CD8-positive, alpha-beta memory T cell (primary cell): ENCODE data around the gene AFF2. TPM values are rescaled to one million over a fixed set of nuclear protein-coding genes. Genes with fewer than 3 reads are reported as not detected.

ENCODE experiments used
- CTCF ChIA-PET: fragments of 350-600 bp; sonication (Branson Sonifier 250); formaldehyde crosslinking; loops from one replicate; lab custom pipeline; 2021; ENCODE audit warnings: antibody characterized with exemption; lab: Charles Lee
- POLR2A ChIA-PET: fragments of 350-600 bp; sonication (Branson Sonifier 250); formaldehyde crosslinking; loops from one replicate; lab custom pipeline; 2021; ENCODE audit warnings: antibody characterized with exemption; lab: Charles Lee
- DNase-seq, 5 donors: peaks; one replicate each; pipeline versions ENCODE4 v3.0.0 to v3.0.0-alpha.2; 2020 to 2022; ENCODE audit warnings: mixed read lengths in 1 of 5
- H3K27ac ChIP-seq: one replicate; pipeline ENCODE4 v1.7.0; 2013; ENCODE audit warnings: low read depth, mild to moderate bottlenecking, low read length, moderate library complexity
- H3K27me3 ChIP-seq: 2 replicates; pipeline ENCODE4 v1.7.0; 2013; ENCODE audit warnings: low read length, mild to moderate bottlenecking; ENCODE audit not compliant: insufficient read depth, poor library complexity, severe bottlenecking
- H3K36me3 ChIP-seq: 2 replicates; pipeline ENCODE4 v1.7.0; 2013; ENCODE audit warnings: mild to moderate bottlenecking, low read length, moderate library complexity; ENCODE audit not compliant: insufficient read depth
- H3K4me1 ChIP-seq: 2 replicates; pipeline ENCODE4 v1.7.0; 2013; ENCODE audit warnings: mild to moderate bottlenecking, low read length, moderate library complexity; ENCODE audit not compliant: insufficient read depth
- H3K4me3 ChIP-seq: 2 replicates; pipeline ENCODE4 v1.7.0; 2013; ENCODE audit warnings: mild to moderate bottlenecking, low read length
- H3K9me3 ChIP-seq: 2 replicates; pipeline ENCODE4 v1.7.0; 2013; ENCODE audit warnings: mild to moderate bottlenecking, low read length
- H3K27ac Mint-ChIP-seq, 8 donors: one replicate each; pipeline ENCODE4 v1.8.0; 2020 to 2021; ENCODE audit warnings: mixed read lengths in 8 of 8, mild to moderate bottlenecking in 6 of 8, inconsistent platforms in 3 of 8, moderate library complexity in 3 of 8
- H3K27me3 Mint-ChIP-seq, 2 donors: one replicate each; pipeline ENCODE4 v1.8.0; 2020 to 2021; ENCODE audit warnings: mixed read lengths in 2 of 2, mild to moderate bottlenecking in 1 of 2, moderate library complexity in 1 of 2
- H3K36me3 Mint-ChIP-seq, 3 donors: one replicate each; pipeline ENCODE4 v1.8.0; 2020 to 2021; ENCODE audit warnings: mixed read lengths in 3 of 3, inconsistent platforms in 1 of 3, mild to moderate bottlenecking in 1 of 3
- H3K4me1 Mint-ChIP-seq, 3 donors: one replicate each; pipeline ENCODE4 v1.8.0; 2020 to 2021; ENCODE audit warnings: mixed read lengths in 3 of 3, inconsistent platforms in 1 of 3, mild to moderate bottlenecking in 1 of 3
- H3K4me3 Mint-ChIP-seq, 7 donors: one replicate each; pipeline ENCODE4 v1.8.0; 2020 to 2021; ENCODE audit warnings: mixed read lengths in 7 of 7, mild to moderate bottlenecking in 6 of 7, moderate library complexity in 4 of 7, inconsistent platforms in 2 of 7
- H3K9me3 Mint-ChIP-seq, 5 donors: one replicate each; pipeline ENCODE4 v1.8.0; 2020 to 2022; ENCODE audit warnings: mixed read lengths in 5 of 5, mild to moderate bottlenecking in 3 of 5, moderate library complexity in 2 of 5, inconsistent platforms in 1 of 5
- polyA plus RNA-seq: library from polyadenylated mRNA; unstranded; fragments of 300-500 nt; fragmentation: Illumina TruSeq; gene quantifications from one replicate; pipeline ENCODE4 v1.2.3, GENCODE V29; 2021
- total RNA-seq, 2 experiments: library from RNA; stranded (reverse); gene quantifications; one replicate each; pipeline ENCODE4 v1.2.3, GENCODE V29; 2021

AFF2 gene
- total and polyA plus RNA-seq, 3 experiments from 2014 or later, result 0.27 to 0.33 TPM; not detected in 1

GRCh38 chrX:148695255-148695654, 194.8 kb downstream of the AFF2 start:
- POLR2A ChIA-PET, result no interaction called here

GRCh38 chrX:148698221-148698620, 197.8 kb downstream of the AFF2 start:
- Histone ChIP-seq H3K27me3 (no peaks in the 10 kb centered on the region), H3K9me3 (no peaks in the 10 kb centered on the region), H3K4me3 (no peak overlapping the region), H3K27ac (no peak overlapping the region), H3K36me3 (no peaks in the 10 kb centered on the region), H3K4me1 (no peaks in the 10 kb centered on the region)
- CTCF ChIA-PET, result no interaction called here
- peaks cover 0 to 2% of the 10 kb centered on the region in 2 donors for H3K27me3 Mint-ChIP-seq
- H3K4me1 Mint-ChIP-seq, result no peaks in the 10 kb centered on the region
- no peaks in the 10 kb centered on the region for H3K9me3 Mint-ChIP-seq
- no peaks in the 10 kb centered on the region for H3K36me3 Mint-ChIP-seq
- H3K27ac Mint-ChIP-seq, result no peak overlapping the region
- POLR2A ChIA-PET, result no interaction called here
- no peak overlapping the region for H3K4me3 Mint-ChIP-seq
- no peak for DNase-seq

More at GRCh38 chrX:148695255-148695654, 194.8 kb downstream of the AFF2 start:
- CTCF ChIA-PET, result no interaction called here
- Histone ChIP-seq H3K36me3 (no peaks in the 10 kb centered on the region), H3K9me3 (no peaks in the 10 kb centered on the region), H3K27ac (no peak overlapping the region), H3K4me1 (no peaks in the 10 kb centered on the region), H3K27me3 (no peaks in the 10 kb centered on the region), H3K4me3 (no peak overlapping the region)
- DNase-seq, result no peak
- no peaks in the 10 kb centered on the region for H3K36me3 Mint-ChIP-seq
- no peak overlapping the region for H3K4me3 Mint-ChIP-seq
- no peaks in the 10 kb centered on the region for H3K9me3 Mint-ChIP-seq
- H3K4me1 Mint-ChIP-seq, result no peaks in the 10 kb centered on the region
- peaks cover 0 to 2% of the 10 kb centered on the region in 2 donors for H3K27me3 Mint-ChIP-seq
- no peak overlapping the region for H3K27ac Mint-ChIP-seq

DNA sequence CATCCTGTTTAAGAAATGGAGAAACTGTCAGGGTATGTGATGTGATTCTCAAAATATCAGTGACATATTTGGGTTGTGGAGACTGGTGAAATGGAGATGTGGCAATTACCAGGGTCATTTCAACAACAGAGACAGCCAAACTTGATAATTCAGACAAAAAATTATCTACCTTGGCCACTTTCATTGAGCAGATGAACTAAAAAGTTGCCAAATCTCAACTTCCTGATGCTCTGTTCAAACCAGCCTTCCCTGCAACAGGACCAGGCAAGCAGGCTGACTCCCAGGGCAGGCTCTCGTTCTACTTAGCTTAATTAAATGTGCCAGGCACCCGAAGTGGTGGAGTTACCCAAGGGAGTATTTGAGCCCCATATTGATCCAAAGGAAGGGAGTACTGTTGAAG, 199.6 kb downstream of the AFF2 start:
- Mint-ChIP-seq H3K36me3 (no peaks in the 10 kb centered on the region), H3K4me1 (no peaks in the 10 kb centered on the region), H3K9me3 (no peaks in the 10 kb centered on the region), H3K27ac (no peak overlapping the region), H3K27me3 (peaks cover 0 to 2% of the 10 kb centered on the region in 2 donors), H3K4me3 (no peak overlapping the region)
- DNase-seq, result no peak
- no peak overlapping the region for H3K4me3 ChIP-seq
- H3K36me3 ChIP-seq, result no peaks in the 10 kb centered on the region
- no peaks in the 10 kb centered on the region for H3K27me3 ChIP-seq
- ChIA-PET CTCF (no interaction called here), POLR2A (no interaction called here)
- H3K9me3 ChIP-seq, result no peaks in the 10 kb centered on the region
- no peaks in the 10 kb centered on the region for H3K4me1 ChIP-seq
- no peak overlapping the region for H3K27ac ChIP-seq

DNA sequence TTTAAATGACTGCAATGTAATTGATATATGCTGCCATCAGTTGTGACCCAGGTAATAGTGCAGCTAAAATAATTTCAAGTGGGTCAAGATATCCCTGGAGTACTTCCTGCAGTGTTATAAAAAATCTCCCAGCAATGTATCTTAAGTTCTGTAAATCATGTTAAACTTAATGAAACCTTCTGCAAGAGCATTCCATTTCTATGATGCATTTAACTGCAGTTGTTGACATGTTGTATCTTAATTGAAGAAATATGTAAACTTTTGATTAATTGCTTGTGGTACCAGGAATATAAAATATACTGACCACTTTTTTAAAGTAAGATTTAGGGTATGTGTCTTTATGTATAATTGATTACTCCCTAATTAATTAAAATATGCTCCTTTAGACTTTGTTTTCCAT, 213.6 kb downstream of the AFF2 start:
- Histone ChIP-seq H3K4me1 (no peaks in the 10 kb centered on the region), H3K9me3 (no peaks in the 10 kb centered on the region), H3K27me3 (no peaks in the 10 kb centered on the region), H3K4me3 (no peak overlapping the region), H3K27ac (no peak overlapping the region), H3K36me3 (no peaks in the 10 kb centered on the region)
- no peak for DNase-seq
- H3K4me3 Mint-ChIP-seq, result no peak overlapping the region
- H3K27me3 Mint-ChIP-seq, result peaks cover 0 to 4% of the 10 kb centered on the region in 2 donors
- H3K4me1 Mint-ChIP-seq, result no peaks in the 10 kb centered on the region
- POLR2A ChIA-PET, result no interaction called here
- CTCF ChIA-PET, result no interaction called here
- H3K27ac Mint-ChIP-seq, result no peak overlapping the region
- H3K36me3 Mint-ChIP-seq, result no peaks in the 10 kb centered on the region
- H3K9me3 Mint-ChIP-seq, result no peaks in the 10 kb centered on the region

GRCh38 chrX:148715361-148715760, 214.9 kb downstream of the AFF2 start:
- no peak overlapping the region for H3K27ac Mint-ChIP-seq
- POLR2A ChIA-PET, result no interaction called here

GRCh38 chrX:148722966-148723365, 222.5 kb downstream of the AFF2 start:
- H3K27ac ChIP-seq, result no peak overlapping the region

More at GRCh38 chrX:148715361-148715760, 214.9 kb downstream of the AFF2 start:
- Histone ChIP-seq H3K4me3 (no peak overlapping the region), H3K36me3 (no peaks in the 10 kb centered on the region), H3K27me3 (no peaks in the 10 kb centered on the region), H3K27ac (no peak overlapping the region), H3K4me1 (no peaks in the 10 kb centered on the region), H3K9me3 (no peaks in the 10 kb centered on the region)
- CTCF ChIA-PET, result no interaction called here
- no peak overlapping the region for H3K4me3 Mint-ChIP-seq
- no peaks in the 10 kb centered on the region for H3K36me3 Mint-ChIP-seq
- no peaks in the 10 kb centered on the region for H3K9me3 Mint-ChIP-seq
- H3K4me1 Mint-ChIP-seq, result no peaks in the 10 kb centered on the region
- H3K27me3 Mint-ChIP-seq, result peaks cover 0 to 4% of the 10 kb centered on the region in 2 donors
- DNase-seq, result no peak

DNA sequence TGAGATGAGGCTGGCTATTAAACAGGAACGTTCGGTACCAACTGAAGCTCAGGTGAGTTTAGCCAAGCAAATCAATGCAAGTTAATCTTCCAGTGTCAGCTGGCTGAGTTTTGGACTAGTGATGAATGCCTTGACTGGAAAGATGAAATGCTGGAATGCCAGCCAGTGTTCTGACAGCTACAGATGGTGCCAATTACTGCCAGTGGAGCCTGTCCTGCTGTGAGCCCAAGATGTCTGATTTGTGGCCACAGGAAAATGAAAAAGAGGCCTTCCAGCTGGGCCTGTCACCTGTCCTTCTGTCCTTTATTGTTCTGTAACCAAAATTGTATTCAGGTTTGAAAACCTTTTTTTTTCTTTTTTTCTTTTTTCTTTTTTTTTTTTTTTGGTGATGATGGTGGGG, 223.1 kb downstream of the AFF2 start:
- Mint-ChIP-seq H3K9me3 (no peaks in the 10 kb centered on the region), H3K27ac (no peak overlapping the region)
- no peak for DNase-seq

More at GRCh38 chrX:148722966-148723365, 222.5 kb downstream of the AFF2 start:
- H3K9me3 Mint-ChIP-seq, result no peaks in the 10 kb centered on the region
- no peaks in the 10 kb centered on the region for H3K4me1 Mint-ChIP-seq
- H3K27ac Mint-ChIP-seq, result no peak overlapping the region
- DNase-seq, result no peak
- H3K4me3 Mint-ChIP-seq, result no peak overlapping the region
- H3K36me3 Mint-ChIP-seq, result no peaks in the 10 kb centered on the region
- no peaks in the 10 kb centered on the region for H3K27me3 ChIP-seq
- H3K36me3 ChIP-seq, result no peaks in the 10 kb centered on the region
- H3K4me1 ChIP-seq, result no peaks in the 10 kb centered on the region
- CTCF ChIA-PET, result no interaction called here
- no peaks in the 10 kb centered on the region for H3K9me3 ChIP-seq
- peaks cover 0 to 1% of the 10 kb centered on the region in 2 donors for H3K27me3 Mint-ChIP-seq
- no peak overlapping the region for H3K4me3 ChIP-seq
- POLR2A ChIA-PET, result no interaction called here

GRCh38 chrX:148728901-148729300, 228.5 kb downstream of the AFF2 start:
- H3K36me3 ChIP-seq, result no peaks in the 10 kb centered on the region
- no peak overlapping the region for H3K4me3 Mint-ChIP-seq
- no peak overlapping the region for H3K27ac ChIP-seq
- no peaks in the 10 kb centered on the region for H3K4me1 Mint-ChIP-seq
- H3K36me3 Mint-ChIP-seq, result no peaks in the 10 kb centered on the region
- no peak for DNase-seq
- no peaks in the 10 kb centered on the region for H3K9me3 Mint-ChIP-seq
- H3K27me3 ChIP-seq, result no peaks in the 10 kb centered on the region
- no peak overlapping the region for H3K4me3 ChIP-seq
- no peak overlapping the region for H3K27ac Mint-ChIP-seq
- CTCF ChIA-PET, result no interaction called here
- H3K9me3 ChIP-seq, result no peaks in the 10 kb centered on the region
- H3K4me1 ChIP-seq, result no peaks in the 10 kb centered on the region
- H3K27me3 Mint-ChIP-seq, result peaks cover 0 to 1% of the 10 kb centered on the region in 2 donors
- POLR2A ChIA-PET, result no interaction called here

More for the DNA sequence above, 223.1 kb downstream of the AFF2 start:
- Mint-ChIP-seq H3K36me3 (no peaks in the 10 kb centered on the region), H3K4me3 (no peak overlapping the region), H3K27me3 (peaks cover 0 to 1% of the 10 kb centered on the region in 2 donors), H3K4me1 (no peaks in the 10 kb centered on the region)
- Histone ChIP-seq H3K27ac (no peak overlapping the region), H3K9me3 (no peaks in the 10 kb centered on the region), H3K4me3 (no peak overlapping the region), H3K4me1 (no peaks in the 10 kb centered on the region), H3K27me3 (no peaks in the 10 kb centered on the region), H3K36me3 (no peaks in the 10 kb centered on the region)
- CTCF ChIA-PET, result no interaction called here
- POLR2A ChIA-PET, result no interaction called here

DNA sequence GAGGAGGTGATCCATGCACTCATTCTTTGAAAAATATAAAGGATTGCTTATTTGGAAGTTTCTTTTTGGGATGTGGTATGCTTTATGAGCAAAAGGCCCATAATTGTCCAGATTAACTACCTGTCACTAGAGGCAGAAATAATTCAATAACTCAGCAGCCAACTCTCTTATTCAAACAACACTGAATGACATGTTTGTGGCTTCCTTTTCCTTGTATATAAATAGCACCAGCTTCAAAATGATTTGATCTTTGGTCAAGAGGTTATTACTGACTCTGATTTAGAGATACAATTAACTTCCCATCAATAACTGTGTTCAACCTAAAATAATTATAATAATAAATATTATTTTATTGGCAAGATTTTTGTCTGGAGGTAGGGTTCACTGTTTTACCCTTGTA, 232.3 kb downstream of the AFF2 start:
- H3K36me3 ChIP-seq, result no peaks in the 10 kb centered on the region
- H3K36me3 Mint-ChIP-seq, result no peaks in the 10 kb centered on the region
- DNase-seq, result no peak
- H3K9me3 ChIP-seq, result no peaks in the 10 kb centered on the region
- no peaks in the 10 kb centered on the region for H3K9me3 Mint-ChIP-seq
- no peak overlapping the region for H3K27ac ChIP-seq
- peaks cover 0 to 4% of the 10 kb centered on the region in 2 donors for H3K27me3 Mint-ChIP-seq
- H3K4me1 ChIP-seq, result no peaks in the 10 kb centered on the region
- ChIA-PET CTCF (no interaction called here), POLR2A (no interaction called here)
- H3K27me3 ChIP-seq, result no peaks in the 10 kb centered on the region
- H3K4me1 Mint-ChIP-seq, result no peaks in the 10 kb centered on the region
- no peak overlapping the region for H3K27ac Mint-ChIP-seq
- H3K4me3 Mint-ChIP-seq, result no peak overlapping the region
- H3K4me3 ChIP-seq, result no peak overlapping the region
